PC-3 (cell line): ENCODE data around the gene RAD21L1. TPM values are rescaled to one million over a fixed set of nuclear protein-coding genes. Genes with fewer than 3 reads are reported as not detected.

Experiments
- ATAC-seq: fragments of 200-7000 bp; cut with Tn5 transposase; 2 replicates; pipeline ENCODE4 v1.9.1; 2020; ENCODE audit warnings: mild to moderate bottlenecking, moderate library complexity
- BruUV-seq: library from RNA; stranded (reverse); fragments of 400-500 nt; replicated peaks from 2 replicates; lab custom pipeline; 2021; lab: Mats Ljungman, UMichigan
- CTCF ChIA-PET: fragments of 300-600 bp; sonication (Branson Sonifier 250); formaldehyde crosslinking; loops from one replicate; lab custom pipeline; 2022; ENCODE audit warnings: antibody characterized with exemption; lab: Charles Lee
- POLR2A ChIA-PET: fragments of 300-600 bp; sonication (Branson Sonifier 250); formaldehyde crosslinking; loops from one replicate; lab custom pipeline; 2022; ENCODE audit warnings: antibody characterized with exemption; ENCODE audit not compliant: unreplicated experiment; lab: Charles Lee
- DNase-seq: peaks from one replicate; pipeline ENCODE4 v3.0.0-alpha.2; 2015
- H2AFZ ChIP-seq: fragments of 300-600 bp; sonication (generic); 2 replicates; pipeline ENCODE4 v1.6.0; 2016; ENCODE audit warnings: antibody characterized with exemption, low read length
- H3F3A ChIP-seq: fragments of 300-600 bp; sonication (generic); one replicate; pipeline ENCODE4 v1.6.0; 2017; ENCODE audit warnings: antibody characterized with exemption, low read length, control low read depth, mild to moderate bottlenecking; ENCODE audit not compliant: unreplicated experiment
- H3K27ac ChIP-seq: fragments of 300-600 bp; sonication (generic); 2 replicates; pipeline ENCODE4 v1.5.1; 2016; ENCODE audit warnings: mild to moderate bottlenecking, low read length
- H3K27me3 ChIP-seq: fragments of 300-600 bp; sonication (generic); 2 replicates; pipeline ENCODE4 v1.6.1; 2016; ENCODE audit warnings: low read length, mixed read lengths
- H3K36me3 ChIP-seq: fragments of 300-600 bp; sonication (generic); 2 replicates; pipeline ENCODE4 v1.6.1; 2016; ENCODE audit warnings: low read depth, mixed run types, low read length, mixed read lengths
- H3K4me1 ChIP-seq: fragments of 300-600 bp; sonication (generic); 2 replicates; pipeline ENCODE4 v1.5.1; 2016; ENCODE audit warnings: low read length; ENCODE audit not compliant: insufficient read depth
- H3K4me2 ChIP-seq: fragments of 300-600 bp; sonication (generic); 2 replicates; pipeline ENCODE4 v1.6.0; 2016; ENCODE audit warnings: low read length
- H3K4me3 ChIP-seq: fragments of 300-600 bp; sonication (generic); 2 replicates; pipeline ENCODE4 v1.5.1; 2016; ENCODE audit warnings: mild to moderate bottlenecking, low read length, mixed read lengths
- H3K79me2 ChIP-seq: fragments of 300-600 bp; sonication (generic); 2 replicates; pipeline ENCODE4 v1.6.1; 2017; ENCODE audit warnings: low read length, mixed read lengths
- H3K9ac ChIP-seq: fragments of 300-600 bp; sonication (generic); 2 replicates; pipeline ENCODE4 v1.6.0; 2016; ENCODE audit warnings: mild to moderate bottlenecking, low read length
- H3K9me2 ChIP-seq: fragments of 300-600 bp; sonication (generic); replicated peaks from 2 replicates; pipeline ENCODE4 v1.6.1; 2016; ENCODE audit warnings: mixed run types, low read length, mixed read lengths
- H3K9me3 ChIP-seq: fragments of 300-600 bp; sonication (generic); 2 replicates; pipeline ENCODE4 v1.6.1; 2016; ENCODE audit warnings: low read length, mixed read lengths
- H4K20me1 ChIP-seq: fragments of 300-600 bp; sonication (generic); 2 replicates; pipeline ENCODE4 v1.6.1; 2016; ENCODE audit warnings: low read length, mixed read lengths
- EZH2 ChIP-seq: fragments of 300-600 bp; sonication (generic); IDR thresholded peaks from one replicate; pipeline ENCODE4 v1.6.1; 2017; ENCODE audit warnings: antibody characterized with exemption, mild to moderate bottlenecking, low read length; ENCODE audit not compliant: unreplicated experiment
- EZH2phosphoT487 ChIP-seq: fragments of 300-600 bp; sonication (generic); IDR thresholded peaks from 2 replicates; pipeline ENCODE4 v1.6.1; 2018; ENCODE audit warnings: mild to moderate bottlenecking, antibody characterized with exemption, low read length, borderline replicate concordance
- intact Hi-C: fragments of 100-400 bp; cut with micrococcal nuclease; formaldehyde crosslinking; loops from 2 replicates; pipeline ENCODE4 v1.9.0; 2023
- total RNA-seq: library from RNA; depleted of rRNA; stranded (reverse); fragments of >200 nt; gene quantifications from 2 replicates; pipeline ENCODE4 v1.2.3, GENCODE V29; 2014
- TF ChIP-seq, protein P1 (sequence below): fragments of 300-600 bp; sonication (generic); conservative IDR thresholded peaks from 2 replicates; pipeline ENCODE4 v1.5.1; 2017; ENCODE audit warnings: antibody characterized with exemption, low read depth, mild to moderate bottlenecking, low read length

RAD21L1 gene
- total RNA-seq, 1 experiment from 2014 or later: 0.11 TPM

DNA sequence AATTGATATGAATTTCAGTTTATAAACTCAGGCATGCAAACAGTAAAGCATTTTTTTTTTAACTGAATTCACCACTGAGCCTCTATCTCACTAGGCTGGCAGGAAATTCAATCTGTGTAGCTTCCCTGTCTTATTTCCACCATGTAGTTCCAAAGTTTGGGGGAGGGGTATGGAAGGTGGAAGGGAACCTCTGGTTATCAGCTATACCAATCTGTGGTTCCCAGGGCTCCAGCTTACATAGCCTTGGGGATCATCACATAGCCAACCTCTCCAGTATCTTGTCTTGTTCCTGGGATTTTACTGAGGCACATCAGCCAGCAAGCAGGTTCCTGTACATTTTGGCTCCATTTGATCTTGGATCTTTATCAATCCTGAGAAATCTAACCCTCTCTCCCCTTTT, 15.6 kb downstream of the RAD21L1 start:
- Histone ChIP-seq H3K36me3 (no peaks in the 10 kb centered on the region), H3K9me3 (no peaks in the 10 kb centered on the region), H3K4me2 (no peak overlapping the region), H3K9ac (no peak overlapping the region), H3K27me3 (no peaks in the 10 kb centered on the region), H3K9me2 (no peaks in the 10 kb centered on the region), H3K79me2 (no peaks in the 10 kb centered on the region), H3K27ac (no peak overlapping the region), H3K4me3 (no peak overlapping the region), H3K4me1 (peaks cover 14% of the 10 kb centered on the region; the same call in 1 of the 2 replicates), H2AFZ (no peak overlapping the region), H4K20me1 (no peaks in the 10 kb centered on the region), H3F3A (no peaks in the 10 kb centered on the region)
- ChIA-PET POLR2A (no interaction called here), CTCF (no interaction called here)
- DNase-seq (no peak), ATAC-seq (no peak)
- BruUV-seq: no TSS peak
- TF ChIP-seq, protein P1, sequence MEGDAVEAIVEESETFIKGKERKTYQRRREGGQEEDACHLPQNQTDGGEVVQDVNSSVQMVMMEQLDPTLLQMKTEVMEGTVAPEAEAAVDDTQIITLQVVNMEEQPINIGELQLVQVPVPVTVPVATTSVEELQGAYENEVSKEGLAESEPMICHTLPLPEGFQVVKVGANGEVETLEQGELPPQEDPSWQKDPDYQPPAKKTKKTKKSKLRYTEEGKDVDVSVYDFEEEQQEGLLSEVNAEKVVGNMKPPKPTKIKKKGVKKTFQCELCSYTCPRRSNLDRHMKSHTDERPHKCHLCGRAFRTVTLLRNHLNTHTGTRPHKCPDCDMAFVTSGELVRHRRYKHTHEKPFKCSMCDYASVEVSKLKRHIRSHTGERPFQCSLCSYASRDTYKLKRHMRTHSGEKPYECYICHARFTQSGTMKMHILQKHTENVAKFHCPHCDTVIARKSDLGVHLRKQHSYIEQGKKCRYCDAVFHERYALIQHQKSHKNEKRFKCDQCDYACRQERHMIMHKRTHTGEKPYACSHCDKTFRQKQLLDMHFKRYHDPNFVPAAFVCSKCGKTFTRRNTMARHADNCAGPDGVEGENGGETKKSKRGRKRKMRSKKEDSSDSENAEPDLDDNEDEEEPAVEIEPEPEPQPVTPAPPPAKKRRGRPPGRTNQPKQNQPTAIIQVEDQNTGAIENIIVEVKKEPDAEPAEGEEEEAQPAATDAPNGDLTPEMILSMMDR: no peak
- TF ChIP-seq EZH2 (no peak), EZH2phosphoT487 (no peak)
- intact Hi-C loops: no loop called here

DNA sequence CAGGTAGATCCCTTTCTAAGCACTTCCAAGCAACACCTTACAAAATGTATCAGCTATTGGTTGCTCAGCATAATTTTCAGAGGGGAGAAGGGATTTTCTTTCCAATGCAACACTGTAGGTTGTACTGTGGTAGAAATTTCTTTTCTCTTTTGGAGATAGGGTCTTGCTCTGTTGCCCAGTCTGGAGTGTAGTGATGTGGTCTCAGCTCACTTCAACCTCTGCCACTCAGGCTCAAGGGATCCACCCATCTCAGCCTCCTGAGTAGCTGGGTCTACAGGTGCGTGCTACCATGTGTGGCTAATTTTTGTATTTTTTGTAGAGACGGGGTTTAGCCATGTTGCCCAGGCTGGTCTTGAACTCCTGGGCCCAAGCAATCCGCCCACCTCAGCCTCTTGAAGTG, 16.3 kb downstream of the RAD21L1 start:
- ChIA-PET POLR2A (no interaction called here), CTCF (no interaction called here)
- H4K20me1 ChIP-seq: no peaks in the 10 kb centered on the region
- TF ChIP-seq, protein P1: no peak
- TF ChIP-seq EZH2phosphoT487 (no peak), EZH2 (no peak)
- H3K9me2 ChIP-seq: no peaks in the 10 kb centered on the region
- no peak overlapping the region for H3K9ac ChIP-seq
- H2AFZ ChIP-seq: peak overlapping the region; percentile 44; the same call in 1 of the 2 replicates
- BruUV-seq: no TSS peak
- ATAC-seq: no peak
- H3F3A ChIP-seq: no peaks in the 10 kb centered on the region
- peak overlapping the region; percentile 43 for H3K4me2 ChIP-seq
- intact Hi-C loops: no loop called here
- no peaks in the 10 kb centered on the region for H3K27me3 ChIP-seq
- peak overlapping the region; percentile 50; the same call in 1 of the 2 replicates for H3K27ac ChIP-seq
- no peaks in the 10 kb centered on the region for H3K9me3 ChIP-seq
- no peaks in the 10 kb centered on the region for H3K36me3 ChIP-seq
- no peaks in the 10 kb centered on the region for H3K79me2 ChIP-seq
- DNase-seq: no peak
- no peak overlapping the region for H3K4me3 ChIP-seq
- H3K4me1 ChIP-seq: peaks cover 14% of the 10 kb centered on the region; the same call in 1 of the 2 replicates

DNA sequence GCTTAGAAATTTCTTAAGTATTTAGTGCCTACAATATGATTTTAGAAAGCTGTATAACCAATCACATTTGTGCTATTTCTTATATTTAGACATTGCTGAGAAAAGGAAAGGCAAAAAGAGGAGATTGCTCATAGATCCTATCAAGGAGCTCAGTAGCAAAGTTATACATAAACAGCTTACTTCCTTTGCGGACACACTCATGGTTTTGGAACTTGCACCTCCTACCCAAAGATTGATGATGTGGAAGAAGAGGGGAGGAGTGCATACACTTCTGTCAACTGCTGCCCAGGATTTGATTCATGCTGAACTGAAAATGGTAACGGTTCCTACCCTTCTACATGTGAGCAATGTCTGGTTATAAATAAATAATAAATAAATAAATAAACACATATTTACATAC, 16.7 kb downstream of the RAD21L1 start:
- no peaks in the 10 kb centered on the region for H4K20me1 ChIP-seq

More for the DNA sequence above, 16.7 kb downstream of the RAD21L1 start:
- Histone ChIP-seq H3K4me1 (peaks cover 14% of the 10 kb centered on the region; the same call in 1 of the 2 replicates), H3K4me2 (peak overlapping the region; percentile 43), H3K9ac (no peak overlapping the region), H2AFZ (peak overlapping the region; percentile 44; the same call in 1 of the 2 replicates), H3K27me3 (no peaks in the 10 kb centered on the region), H3K9me2 (no peaks in the 10 kb centered on the region), H3K9me3 (no peaks in the 10 kb centered on the region), H3K27ac (peak overlapping the region; percentile 50; the same call in 1 of the 2 replicates), H3F3A (no peaks in the 10 kb centered on the region), H3K36me3 (no peaks in the 10 kb centered on the region), H3K4me3 (no peak overlapping the region), H3K79me2 (no peaks in the 10 kb centered on the region)
- no peak for TF ChIP-seq EZH2phosphoT487
- TF ChIP-seq EZH2: no peak
- TF ChIP-seq, protein P1: no peak
- POLR2A ChIA-PET: no interaction called here
- BruUV-seq: no TSS peak
- intact Hi-C loops: no loop called here
- ATAC-seq (peak; percentile 99), DNase-seq (peak; percentile 86)
- CTCF ChIA-PET: no interaction called here
